ENCODE measurements around the gene SGCD.
A peak's percentile ranks its signal among the peaks of the same experiment; 100 is the strongest.

Gene SGCD

DNA sequence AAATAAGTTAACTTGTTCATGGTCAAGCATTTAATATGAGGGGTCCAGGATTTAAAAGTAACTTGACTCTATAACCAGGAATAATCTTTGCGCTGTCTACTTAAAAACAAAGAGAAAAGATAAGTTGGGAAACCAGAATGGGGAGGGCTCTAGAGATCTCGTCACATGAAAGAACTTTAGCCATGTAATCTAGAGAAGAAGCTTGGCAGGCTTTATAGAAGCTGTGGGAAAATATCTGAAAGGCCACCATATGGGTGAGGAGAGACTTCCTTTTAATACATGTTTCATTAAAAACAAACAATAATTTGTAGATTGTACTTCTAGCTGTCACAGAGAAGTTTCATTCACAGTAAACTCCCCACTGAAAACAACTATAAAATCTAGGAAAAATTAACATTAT, 476.4 kb downstream of the SGCD start:
- no peak for DNase-seq

DNA sequence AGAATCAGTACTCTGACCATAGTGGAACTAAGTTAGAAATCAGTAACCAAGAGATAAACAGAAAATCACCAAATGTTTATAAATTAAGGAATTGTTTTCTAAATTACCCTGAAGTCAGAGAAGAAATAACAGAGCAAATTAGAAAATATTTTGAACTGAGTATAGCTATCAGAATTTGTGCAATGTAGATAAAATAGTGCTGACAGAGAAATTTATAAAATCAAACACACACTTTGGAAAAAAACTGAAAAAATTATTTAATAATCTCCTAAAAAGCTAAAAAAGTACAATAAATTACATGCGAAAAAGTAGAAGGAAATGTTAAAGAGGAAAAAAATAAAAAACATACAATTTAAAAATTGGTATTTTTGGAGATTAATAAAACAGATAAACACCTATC, 486.0 kb downstream of the SGCD start:
- no peak for DNase-seq

DNA sequence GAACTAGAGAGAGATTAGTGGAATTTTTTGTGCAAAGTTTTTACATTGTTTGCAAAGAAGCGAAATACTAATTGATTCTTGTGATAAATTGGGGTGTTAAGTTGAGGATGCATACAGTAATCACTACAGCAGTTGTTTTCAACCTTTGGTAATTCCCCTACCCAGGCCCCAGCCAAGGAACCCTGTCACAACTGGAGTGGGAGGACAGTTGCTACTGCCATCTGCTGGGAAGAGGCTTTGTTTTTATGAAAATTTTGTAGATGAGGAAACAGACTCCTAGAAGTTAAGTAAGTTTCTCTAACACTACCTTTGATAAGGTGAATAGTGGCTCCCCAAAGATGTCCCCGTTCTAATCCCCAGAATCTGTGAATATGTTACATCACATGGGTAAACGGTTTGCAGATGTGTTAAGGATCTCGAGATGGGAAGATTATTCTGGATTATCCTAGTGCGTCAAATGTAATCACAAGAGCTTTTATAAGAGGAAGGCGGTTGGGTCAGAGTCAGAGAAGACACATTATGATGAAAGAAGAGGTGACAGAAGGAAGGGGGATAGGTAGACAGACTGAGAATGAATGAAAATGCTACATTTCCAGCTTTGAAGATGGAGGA, 489.1 kb downstream of the SGCD start:
- peak in 1 of 2 donors; percentile 7 for DNase-seq

All from CD4-positive, alpha-beta T cell treated with Interleukin-4 for 1 hour (primary cell).